Kidney (tissue), 14 donors: ENCODE measurements around the gene RGS10. TPM values are rescaled to one million over a fixed set of nuclear protein-coding genes. Genes with fewer than 3 reads are reported as not detected.

Source experiments
- DNase-seq, 5 donors: peaks; one replicate each; pipeline ENCODE4 v3.0.0-alpha.2; 2013 to 2020
- FAIRE-seq: peaks from 2 replicates; lab custom pipeline; 2012; peaks lifted over from hg19 to GRCh38; lab: Jason Lieb, UNC
- H3K27ac ChIP-seq, 2 donors: one replicate each; pipeline ENCODE4 v1.7.0; 2013; ENCODE audit warnings: low read depth in 2 of 2, low read length in 2 of 2, inconsistent platforms in 1 of 2
- H3K27me3 ChIP-seq: one replicate; pipeline ENCODE4 v1.7.1; 2013; ENCODE audit warnings: low read length, inconsistent platforms; ENCODE audit not compliant: control insufficient read depth, insufficient read depth
- H3K36me3 ChIP-seq, 3 donors: one replicate each; pipeline versions ENCODE4 v1.7.0 to v1.7.1; 2013; ENCODE audit warnings: low read length in 3 of 3, control low read depth in 1 of 3, inconsistent platforms in 1 of 3; ENCODE audit not compliant: insufficient read depth in 3 of 3, control insufficient read depth in 2 of 3
- H3K4me1 ChIP-seq, 3 donors: one replicate each; pipeline versions ENCODE4 v1.7.0 to v1.7.1; 2013; ENCODE audit warnings: low read length in 3 of 3, inconsistent platforms in 1 of 3, low read depth in 1 of 3; ENCODE audit not compliant: control insufficient read depth in 2 of 3, insufficient read depth in 2 of 3
- H3K4me3 ChIP-seq, 3 donors: one replicate each; pipeline versions ENCODE4 v1.7.0 to v1.8.1; 2013; ENCODE audit warnings: low read length in 3 of 3, control low read depth in 1 of 3, inconsistent platforms in 1 of 3
- H3K9ac ChIP-seq, 3 donors: one replicate each; pipeline versions ENCODE4 v1.7.0 to v1.7.1; 2013; ENCODE audit warnings: low read length in 3 of 3, control low read depth in 1 of 3, inconsistent platforms in 1 of 3
- H3K9me3 ChIP-seq, 3 donors: one replicate each; pipeline versions ENCODE4 v1.7.0 to v1.7.1; 2013; ENCODE audit warnings: low read length in 3 of 3, control low read depth in 1 of 3, inconsistent platforms in 1 of 3; ENCODE audit not compliant: control insufficient read depth in 2 of 3, insufficient read depth in 1 of 3
- intact Hi-C: fragments of 100-400 bp; cut with DNase I; formaldehyde crosslinking; loops from one replicate; pipeline ENCODE4 v1.11.1; 2022
- polyA plus RNA-seq: library from polyadenylated mRNA; stranded (reverse); fragments of 350-450 nt; fragmentation: Illumina TruSeq; extraction: RNeasy Lipid Tissue Mini Kit (QIAGEN cat#74804); gene quantifications from one replicate; pipeline ENCODE4 v1.2.3, GENCODE V29; 2014; ENCODE audit warnings: low read depth, low replicate concordance; ENCODE audit not compliant: insufficient read depth
- total RNA-seq: library from RNA; stranded (reverse); fragmentation: NEBNext Ultra II Directional; extraction: Animal tissue kit (Norgen Biotek cat#: 25700); gene quantifications from one replicate; pipeline ENCODE4 v1.2.1, GENCODE V29; 2021
- TF ChIP-seq, protein P1 (sequence below): IDR thresholded peaks from 3 replicates; pipeline ENCODE4 v1.5.1; 2012; ENCODE audit warnings: mild to moderate bottlenecking, moderate library complexity, borderline replicate concordance; ENCODE audit not compliant: insufficient read depth; ENCODE audit errors: extremely low read depth
- donor health status: control.
- donor health status: control.
- donor health status: control.
- donor health status: control.
- donor health status: control.
- donor health status: DM: yes; HTN: yes; CAD: no.
- donor health status: Normal renal cell carcinoma (clear cell type).

Gene RGS10
- total and polyA plus RNA-seq, 2 donors from 2014 or later, result 19.9 to 25.4 TPM

- Histone ChIP-seq H3K4me1 (peaks cover 0 to 3% (median 3%) of the 10 kb centered on the region in 3 donors), H3K9me3 (no peaks in the 10 kb centered on the region), H3K27me3 (no peaks in the 10 kb centered on the region), H3K4me3 (peak overlapping the region in 2 of 3 donors; percentile 3 to 55), H3K27ac (no peak overlapping the region), H3K9ac (no peak overlapping the region), H3K36me3 (no peaks in the 10 kb centered on the region)
- FAIRE-seq, result no peak
- intact Hi-C loops, result no loop called here
- TF ChIP-seq, protein P1, sequence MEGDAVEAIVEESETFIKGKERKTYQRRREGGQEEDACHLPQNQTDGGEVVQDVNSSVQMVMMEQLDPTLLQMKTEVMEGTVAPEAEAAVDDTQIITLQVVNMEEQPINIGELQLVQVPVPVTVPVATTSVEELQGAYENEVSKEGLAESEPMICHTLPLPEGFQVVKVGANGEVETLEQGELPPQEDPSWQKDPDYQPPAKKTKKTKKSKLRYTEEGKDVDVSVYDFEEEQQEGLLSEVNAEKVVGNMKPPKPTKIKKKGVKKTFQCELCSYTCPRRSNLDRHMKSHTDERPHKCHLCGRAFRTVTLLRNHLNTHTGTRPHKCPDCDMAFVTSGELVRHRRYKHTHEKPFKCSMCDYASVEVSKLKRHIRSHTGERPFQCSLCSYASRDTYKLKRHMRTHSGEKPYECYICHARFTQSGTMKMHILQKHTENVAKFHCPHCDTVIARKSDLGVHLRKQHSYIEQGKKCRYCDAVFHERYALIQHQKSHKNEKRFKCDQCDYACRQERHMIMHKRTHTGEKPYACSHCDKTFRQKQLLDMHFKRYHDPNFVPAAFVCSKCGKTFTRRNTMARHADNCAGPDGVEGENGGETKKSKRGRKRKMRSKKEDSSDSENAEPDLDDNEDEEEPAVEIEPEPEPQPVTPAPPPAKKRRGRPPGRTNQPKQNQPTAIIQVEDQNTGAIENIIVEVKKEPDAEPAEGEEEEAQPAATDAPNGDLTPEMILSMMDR, result no peak
- peak; percentile 58 to 89 (median 75) for DNase-seq
These were observed 682 bp upstream of the RGS10 start for GRCh38 chr10:119542988-119543813.

DNA sequence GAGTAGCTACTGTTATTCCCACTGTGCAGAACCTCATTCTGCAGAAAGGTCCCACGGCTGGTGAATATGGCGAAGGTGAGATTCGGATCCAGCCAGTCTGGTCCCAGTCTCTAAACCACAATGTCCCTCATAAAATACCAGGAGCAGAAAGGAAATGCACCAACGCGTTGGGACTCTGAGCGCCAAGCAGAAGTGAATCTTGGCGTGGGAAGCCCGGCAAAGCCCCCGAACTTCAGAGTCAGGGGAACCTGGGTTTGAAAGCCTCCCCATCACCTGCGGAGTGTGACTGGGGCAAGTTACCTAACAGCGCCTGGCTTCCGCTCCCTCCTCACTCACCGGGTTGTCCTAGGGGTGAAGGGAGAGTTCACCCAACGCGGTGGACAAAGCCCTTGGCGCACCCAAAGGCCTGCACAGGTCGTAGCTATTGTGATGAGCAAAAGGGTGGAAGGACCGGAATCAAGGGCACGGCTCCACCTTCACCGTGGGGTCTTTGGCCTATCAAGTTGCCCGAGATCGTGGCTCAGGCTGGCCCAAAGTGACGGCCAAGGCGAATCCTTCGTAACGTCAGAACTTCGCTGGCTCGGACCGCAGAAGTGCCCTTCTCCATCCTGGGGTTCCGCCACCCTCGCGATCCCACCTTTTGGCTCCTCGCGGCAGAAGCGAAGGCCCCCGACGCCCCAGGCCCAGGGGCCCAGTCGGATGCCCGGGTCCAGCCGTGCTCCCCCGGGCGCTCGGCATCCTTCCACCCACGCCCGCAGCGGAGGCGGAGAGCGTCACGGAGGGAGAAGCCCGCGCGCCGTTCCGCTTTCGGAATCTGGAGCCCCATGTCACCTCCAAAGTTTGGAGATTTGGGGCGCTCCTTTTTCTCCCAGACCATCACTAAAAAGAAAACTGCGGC is 811 bp downstream of the RGS10 start:
- Histone ChIP-seq H3K36me3 (no peaks in the 10 kb centered on the region), H3K4me1 (peaks cover 0 to 3% (median 3%) of the 10 kb centered on the region in 3 donors), H3K9ac (no peak overlapping the region), H3K27ac (no peak overlapping the region), H3K4me3 (peak overlapping the region; percentile 27 to 55 (median 45)), H3K9me3 (no peaks in the 10 kb centered on the region), H3K27me3 (no peaks in the 10 kb centered on the region)
- FAIRE-seq, result no peak
- intact Hi-C loops, result no loop called here
- TF ChIP-seq, protein P1, result no peak
- peak in 2 of 5 donors; percentile 23 to 78 for DNase-seq

- TF ChIP-seq, protein P1, result no peak
- Histone ChIP-seq H3K27me3 (no peaks in the 10 kb centered on the region), H3K9ac (no peak overlapping the region), H3K9me3 (no peaks in the 10 kb centered on the region), H3K36me3 (no peaks in the 10 kb centered on the region), H3K4me1 (peaks cover 0 to 3% (median 3%) of the 10 kb centered on the region in 3 donors), H3K4me3 (peak overlapping the region in 1 of 3 donors; percentile 55), H3K27ac (no peak overlapping the region)
- intact Hi-C loops, result no loop called here
- FAIRE-seq (no peak), DNase-seq (no peak)
These were observed 1.5 kb downstream of the RGS10 start for GRCh38 chr10:119541046-119541445.
